ENCODE data around the gene SPRYD3.

- no peak for TF ChIP-seq CTCF (IDR thresholded peaks at IDR 0.05)
- no peak for TF ChIP-seq POLR2A (IDR thresholded peaks at IDR 0.05)
These were observed 24.7 kb upstream of the SPRYD3 start for GRCh38 chr12:53103860-53104305.

Measured in Peyer's patch (tissue), 4 donors.